T47D (cell line): ENCODE results near the gene PDE9A.

Experiments
- DNase-seq, 2 experiments: peaks; one replicate each; pipeline versions ENCODE4 v3.0.0 to v3.0.0-alpha.2; 2011 to 2012; ENCODE audit warnings: low read depth in 1 of 2, low spot score in 1 of 2
- JUND ChIP-seq: IDR thresholded peaks from 2 replicates; pipeline ENCODE4 v1.6.1; 2012; ENCODE audit warnings: low read depth
- in situ Hi-C: cut with HindIII; loops from 2 replicates; pipeline ENCODE4 v1.10.0; 2016; ENCODE audit warnings: low sequenced_read_pairs, low pct_unique_long_range_greater_than_20kb

The PDE9A gene

GRCh38 chr21:42640486-42640885 is 12.9 kb upstream of the PDE9A start:
- in situ Hi-C loops: no loop called here
- TF ChIP-seq JUND: no peak
- no peak for DNase-seq

- no peak for DNase-seq
- in situ Hi-C loops: no loop called here
- TF ChIP-seq JUND: no peak
Measured at GRCh38 chr21:42641311-42642218, 11.9 kb upstream of the PDE9A start.

GRCh38 chr21:42642219-42642745 is 11.1 kb upstream of the PDE9A start:
- no peak for TF ChIP-seq JUND
- DNase-seq: no peak
- in situ Hi-C loops: no loop called here

GRCh38 chr21:42644223-42645208 is 8.9 kb upstream of the PDE9A start:
- in situ Hi-C loops: no loop called here
- no peak for DNase-seq
- no peak for TF ChIP-seq JUND

GRCh38 chr21:42645211-42646075 is 8.0 kb upstream of the PDE9A start:
- in situ Hi-C loops: no loop called here
- no peak for DNase-seq
- TF ChIP-seq JUND: no peak

GRCh38 chr21:42646076-42646825 is 7.2 kb upstream of the PDE9A start:
- no peak for TF ChIP-seq JUND
- no peak for DNase-seq
- in situ Hi-C loops: no loop called here

GRCh38 chr21:42646836-42647235 is 6.6 kb upstream of the PDE9A start:
- DNase-seq: no peak
- in situ Hi-C loops: no loop called here
- TF ChIP-seq JUND: no peak

- DNase-seq: no peak
- in situ Hi-C loops: no loop called here
- no peak for TF ChIP-seq JUND
Measured at GRCh38 chr21:42648606-42649005, 4.8 kb upstream of the PDE9A start.

- no peak for TF ChIP-seq JUND
- in situ Hi-C loops: no loop called here
- no peak for DNase-seq
Measured at GRCh38 chr21:42649122-42650032, 4.0 kb upstream of the PDE9A start.

- TF ChIP-seq JUND: no peak
- in situ Hi-C loops: no loop called here
- no peak for DNase-seq
Measured at GRCh38 chr21:42650033-42650370, 3.4 kb upstream of the PDE9A start.
